HG03565 (cell line): ENCODE measurements around the gene TACC2.

Source experiments
- ATAC-seq: cut with Tn5 transposase; IDR thresholded peaks from one replicate; pipeline ENCODE4 v1.9.1; 2021; ENCODE audit warnings: mild to moderate bottlenecking, moderate library complexity; ENCODE audit not compliant: unreplicated experiment

TACC2 gene

GRCh38 chr10:122164023-122164601 is 175.1 kb downstream of the TACC2 start:
- no peak for ATAC-seq

- no peak for ATAC-seq
Measured at GRCh38 chr10:122164815-122165483, 176.0 kb downstream of the TACC2 start.

- no peak for ATAC-seq
Measured at GRCh38 chr10:122165484-122166276, 176.7 kb downstream of the TACC2 start.

- no peak for ATAC-seq
Measured at GRCh38 chr10:122168101-122168500, 179.1 kb downstream of the TACC2 start.

GRCh38 chr10:122168598-122169394 is 179.8 kb downstream of the TACC2 start:
- ATAC-seq, result no peak

- no peak for ATAC-seq
Measured at GRCh38 chr10:122170802-122171201, 181.8 kb downstream of the TACC2 start.

- ATAC-seq, result no peak
Measured at GRCh38 chr10:122171302-122172075, 182.5 kb downstream of the TACC2 start.

- no peak for ATAC-seq
Measured at GRCh38 chr10:122172361-122173008, 183.5 kb downstream of the TACC2 start.

- ATAC-seq, result no peak
Measured at GRCh38 chr10:122173337-122173736, 184.4 kb downstream of the TACC2 start.

GRCh38 chr10:122173766-122174435 is 184.9 kb downstream of the TACC2 start:
- ATAC-seq, result no peak

- no peak for ATAC-seq
Measured at GRCh38 chr10:122176232-122177213, 187.6 kb downstream of the TACC2 start.

GRCh38 chr10:122178655-122179054 is 189.7 kb downstream of the TACC2 start:
- no peak for ATAC-seq

- no peak for ATAC-seq
Measured at GRCh38 chr10:122181041-122181732, 192.2 kb downstream of the TACC2 start.

GRCh38 chr10:122181876-122182275 is 192.9 kb downstream of the TACC2 start:
- no peak for ATAC-seq

GRCh38 chr10:122182308-122182707 is 193.3 kb downstream of the TACC2 start:
- no peak for ATAC-seq

GRCh38 chr10:122184254-122184653 is 195.3 kb downstream of the TACC2 start:
- no peak for ATAC-seq

- ATAC-seq, result no peak
Measured at GRCh38 chr10:122185643-122186042, 196.7 kb downstream of the TACC2 start.
